A673 (cell line): ENCODE results near the gene ATP6AP1.

Source experiments
- EZH2 ChIP-seq: fragments of 200-600 bp; sonication (generic); IDR thresholded peaks from 2 replicates; pipeline ENCODE4 v1.6.1; 2017; ENCODE audit warnings: borderline replicate concordance, low read depth, mild to moderate bottlenecking, mixed read lengths, antibody characterized with exemption, low read length; ENCODE audit not compliant: poor library complexity, severe bottlenecking
- TF ChIP-seq, protein P1 (sequence below): fragments of 300-800, 200-600 bp; sonication (generic); conservative IDR thresholded peaks from 2 replicates; pipeline ENCODE4 v1.5.1; 2017; ENCODE audit warnings: low read depth, mild to moderate bottlenecking, antibody characterized with exemption, low read length, moderate library complexity, mixed read lengths

DNA sequence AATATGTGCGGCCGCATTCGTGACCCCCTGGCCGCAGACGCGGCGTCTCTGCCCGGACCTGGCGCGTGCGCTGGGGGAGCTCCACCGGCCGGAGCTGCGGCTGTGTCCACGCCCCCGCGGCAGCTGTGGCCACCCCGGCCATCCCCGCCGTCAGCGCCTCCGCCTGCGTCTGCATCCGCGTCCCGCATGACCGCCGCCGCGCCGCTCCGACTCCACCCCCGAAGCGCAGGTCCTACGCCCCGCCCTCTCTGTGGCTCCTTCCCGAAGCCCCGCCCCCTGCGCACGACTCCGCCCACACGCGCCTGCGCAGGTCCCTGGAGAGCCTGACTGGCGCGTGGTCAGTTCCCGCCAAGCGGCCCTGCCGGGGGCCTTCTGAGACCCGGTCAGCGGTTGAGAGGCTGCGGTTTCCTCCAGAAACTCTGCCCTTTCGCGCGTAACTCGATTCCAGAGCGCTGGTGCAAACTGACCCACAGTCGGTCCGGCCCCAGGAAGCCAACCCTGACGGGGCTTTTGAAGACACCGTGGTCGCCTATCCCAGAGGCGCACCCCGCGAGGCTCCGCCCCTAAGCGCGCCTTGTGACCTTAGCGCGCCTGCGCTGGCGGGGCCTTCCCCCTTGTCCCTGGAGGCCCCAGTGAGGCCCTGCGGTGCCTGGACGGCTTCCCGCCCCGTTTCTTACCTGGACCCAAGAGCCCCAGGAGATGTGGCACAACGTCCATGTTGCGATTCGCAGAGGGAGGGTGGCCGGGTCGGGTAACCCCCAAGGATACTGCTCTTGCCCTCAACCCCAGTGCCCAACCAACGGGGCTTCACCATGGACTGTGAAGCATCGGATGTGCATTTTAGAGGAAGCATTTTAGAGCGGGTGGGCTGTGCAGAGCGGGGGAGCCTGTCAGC, 50.5 kb downstream of the ATP6AP1 start, which contains the start of gene LAGE3:
- no peak for TF ChIP-seq EZH2
- TF ChIP-seq, protein P1, sequence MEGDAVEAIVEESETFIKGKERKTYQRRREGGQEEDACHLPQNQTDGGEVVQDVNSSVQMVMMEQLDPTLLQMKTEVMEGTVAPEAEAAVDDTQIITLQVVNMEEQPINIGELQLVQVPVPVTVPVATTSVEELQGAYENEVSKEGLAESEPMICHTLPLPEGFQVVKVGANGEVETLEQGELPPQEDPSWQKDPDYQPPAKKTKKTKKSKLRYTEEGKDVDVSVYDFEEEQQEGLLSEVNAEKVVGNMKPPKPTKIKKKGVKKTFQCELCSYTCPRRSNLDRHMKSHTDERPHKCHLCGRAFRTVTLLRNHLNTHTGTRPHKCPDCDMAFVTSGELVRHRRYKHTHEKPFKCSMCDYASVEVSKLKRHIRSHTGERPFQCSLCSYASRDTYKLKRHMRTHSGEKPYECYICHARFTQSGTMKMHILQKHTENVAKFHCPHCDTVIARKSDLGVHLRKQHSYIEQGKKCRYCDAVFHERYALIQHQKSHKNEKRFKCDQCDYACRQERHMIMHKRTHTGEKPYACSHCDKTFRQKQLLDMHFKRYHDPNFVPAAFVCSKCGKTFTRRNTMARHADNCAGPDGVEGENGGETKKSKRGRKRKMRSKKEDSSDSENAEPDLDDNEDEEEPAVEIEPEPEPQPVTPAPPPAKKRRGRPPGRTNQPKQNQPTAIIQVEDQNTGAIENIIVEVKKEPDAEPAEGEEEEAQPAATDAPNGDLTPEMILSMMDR = no peak
